BLaER1 treated with 17β-estradiol and CSF1 and Interleukin-3, amounts not matched to agents 10 nM and 100 nM (cell line): Measurements from ENCODE around the gene UBAP1.
"Not testable (repeated sequence)": the region's sequence is repeated elsewhere in the genome, so short reads cannot be mapped to it uniquely, and the experiment has no call there.

ENCODE experiments used
- H3K27ac ChIP-seq, 11 experiments: shearing (Covaris generic); formaldehyde crosslinking; 2 replicates each; pipeline ENCODE4 v1.8.1; 2022
- H3K27me3 ChIP-seq, 11 experiments: shearing (Covaris generic); formaldehyde crosslinking; 2 replicates each; pipeline ENCODE4 v1.8.1; 2022
- H3K36me3 ChIP-seq, 11 experiments: shearing (Covaris generic); formaldehyde crosslinking; 2 replicates each; pipeline ENCODE4 v1.8.1; 2022
- H3K4me1 ChIP-seq, 10 experiments: shearing (Covaris generic); formaldehyde crosslinking; 2 replicates each; pipeline ENCODE4 v1.8.1; 2022
- H3K4me2 ChIP-seq, 11 experiments: shearing (Covaris generic); formaldehyde crosslinking; 2 replicates each; pipeline ENCODE4 v1.8.1; 2022
- H3K4me3 ChIP-seq, 10 experiments: shearing (Covaris generic); formaldehyde crosslinking; 2 replicates each; pipeline ENCODE4 v1.8.1; 2022
- H3K9ac ChIP-seq, 11 experiments: shearing (Covaris generic); formaldehyde crosslinking; 2 replicates each; pipeline ENCODE4 v1.8.1; 2022
- H3K9me3 ChIP-seq, 11 experiments: shearing (Covaris generic); formaldehyde crosslinking; replicated peaks in 1 of 11; 2 replicates each; pipeline ENCODE4 v1.8.1; 2022
- H4K20me1 ChIP-seq, 11 experiments: shearing (Covaris generic); formaldehyde crosslinking; 2 replicates each; pipeline ENCODE4 v1.8.1; 2022
- Cebpa-rat ChIP-seq, 11 experiments: shearing (Covaris generic); IDR thresholded peaks; 2 replicates each; pipeline ENCODE4 v1.8.1; 2022

UBAP1 gene

DNA sequence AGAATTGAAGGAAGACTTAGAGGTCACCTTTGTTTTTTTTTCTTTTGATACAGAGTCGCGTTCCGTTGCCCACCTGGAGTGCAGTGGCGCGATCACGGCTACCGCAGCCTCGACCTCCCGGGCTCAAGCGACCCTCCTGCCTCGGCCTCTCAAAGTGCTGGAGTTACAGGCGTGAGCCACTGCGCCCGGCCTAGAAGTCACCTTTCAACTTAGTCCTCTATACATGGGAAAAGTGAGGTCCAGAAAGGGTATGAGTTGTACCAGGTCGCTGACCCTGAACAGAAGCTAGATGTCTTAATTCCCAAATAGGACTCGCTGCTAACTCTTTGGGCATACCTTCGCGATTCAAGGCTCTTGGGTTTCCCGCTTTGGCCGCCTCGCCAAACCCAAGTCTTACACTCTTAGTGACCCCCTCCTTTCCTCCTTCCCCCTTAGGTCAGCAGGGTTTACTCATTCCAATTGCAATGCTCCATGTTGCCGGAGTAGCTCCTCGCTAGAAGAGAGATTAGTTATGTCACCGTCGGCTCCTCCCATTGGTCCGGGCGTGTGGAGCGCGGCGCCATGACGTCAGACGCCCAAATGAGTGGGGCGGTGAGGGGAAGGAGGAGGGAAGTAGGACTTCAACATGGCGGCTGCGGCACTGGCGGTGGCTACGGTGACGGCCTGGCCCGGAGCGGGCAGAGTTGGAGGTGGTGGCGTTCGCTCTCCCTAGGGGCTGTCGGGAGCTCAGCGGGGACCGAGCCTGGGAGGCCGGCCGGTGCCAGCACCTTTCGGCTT lies at the start of gene UBAP1:
TSS of gene UBAP1 (plus strand) at position 608 of the 777 bp plus-strand sequence. CDS start 41,872 bp downstream, outside the sequence.
- Histone ChIP-seq H3K4me1 (peaks cover 31 to 58% (median 35%) of the 10 kb centered on the region in 10 experiments), H3K27me3 (no peaks in the 10 kb centered on the region), H3K36me3 (peaks cover 0 to 29% (median 24%) of the 10 kb centered on the region in 11 experiments; a peak in 20 of 22 replicates), H4K20me1 (peaks cover 0 to 42% (median 24%) of the 10 kb centered on the region in 11 experiments; a peak in 13 of 22 replicates), H3K9me3 (no peaks in the 10 kb centered on the region), H3K4me3 (peak within 1 kb of the TSS; percentile 70 to 100 (median 87)), H3K4me2 (peak within 1 kb of the TSS; percentile 89 to 99 (median 95)), H3K27ac (peak within 1 kb of the TSS; percentile 76 to 95 (median 88)), H3K9ac (peak within 1 kb of the TSS; percentile 84 to 94 (median 90))
- no peak for TF ChIP-seq Cebpa-rat (IDR thresholded peaks at IDR 0.05)

GRCh38 chr9:34131571-34131970 lies 47.3 kb upstream of the UBAP1 start:
- H3K4me3 ChIP-seq, result no peak overlapping the region
- peaks cover 8 to 36% (median 20%) of the 10 kb centered on the region in 10 experiments for H3K4me1 ChIP-seq
- TF ChIP-seq Cebpa-rat (IDR thresholded peaks at IDR 0.05), result no peak
- no peaks in the 10 kb centered on the region for H4K20me1 ChIP-seq
- no peak overlapping the region for H3K9ac ChIP-seq
- no peaks in the 10 kb centered on the region for H3K36me3 ChIP-seq
- no peak overlapping the region for H3K4me2 ChIP-seq
- no peaks in the 10 kb centered on the region for H3K27me3 ChIP-seq
- no peak overlapping the region for H3K27ac ChIP-seq
- H3K9me3 ChIP-seq, result peaks cover 0 to 21% (median 3%) of the 10 kb centered on the region in 11 experiments; a peak in 11 of 22 replicates

DNA sequence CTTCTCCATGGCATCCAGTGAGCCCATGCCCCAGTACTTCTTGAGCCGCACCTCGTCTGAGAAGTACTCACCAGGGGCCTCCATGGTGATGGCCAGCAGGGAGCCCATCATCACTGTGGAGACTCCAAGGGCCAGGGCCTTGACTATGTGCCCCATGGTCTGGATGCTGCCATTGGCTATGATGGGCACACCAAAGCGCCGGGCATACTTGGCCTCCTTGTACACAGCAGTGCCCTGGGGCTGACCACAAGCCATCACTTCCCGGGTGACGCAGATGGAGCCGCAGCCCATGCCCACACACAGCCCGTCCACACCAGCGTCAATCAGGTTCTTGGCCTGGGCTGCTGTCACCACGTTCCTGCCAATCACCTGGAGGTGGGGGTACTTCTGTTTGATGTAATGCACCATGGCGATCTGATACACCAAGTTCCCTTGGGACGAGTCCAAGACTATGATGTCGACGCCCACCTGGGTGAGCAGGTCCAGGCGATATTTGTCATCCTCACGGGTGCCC lies 45.4 kb upstream of the UBAP1 start:
- no peaks in the 10 kb centered on the region for H3K36me3 ChIP-seq
- no peak overlapping the region for H3K9ac ChIP-seq
- no peak overlapping the region for H3K4me2 ChIP-seq
- no peak overlapping the region for H3K27ac ChIP-seq
- H3K9me3 ChIP-seq, result peaks cover 0 to 19% (median 6%) of the 10 kb centered on the region in 11 experiments; a peak in 11 of 22 replicates
- peaks cover 0 to 20% (median 5%) of the 10 kb centered on the region in 10 experiments; a peak in 9 of 20 replicates for H3K4me1 ChIP-seq
- no peak overlapping the region for H3K4me3 ChIP-seq
- TF ChIP-seq Cebpa-rat (IDR thresholded peaks at IDR 0.05), result no peak
- no peaks in the 10 kb centered on the region for H3K27me3 ChIP-seq
- no peaks in the 10 kb centered on the region for H4K20me1 ChIP-seq

DNA sequence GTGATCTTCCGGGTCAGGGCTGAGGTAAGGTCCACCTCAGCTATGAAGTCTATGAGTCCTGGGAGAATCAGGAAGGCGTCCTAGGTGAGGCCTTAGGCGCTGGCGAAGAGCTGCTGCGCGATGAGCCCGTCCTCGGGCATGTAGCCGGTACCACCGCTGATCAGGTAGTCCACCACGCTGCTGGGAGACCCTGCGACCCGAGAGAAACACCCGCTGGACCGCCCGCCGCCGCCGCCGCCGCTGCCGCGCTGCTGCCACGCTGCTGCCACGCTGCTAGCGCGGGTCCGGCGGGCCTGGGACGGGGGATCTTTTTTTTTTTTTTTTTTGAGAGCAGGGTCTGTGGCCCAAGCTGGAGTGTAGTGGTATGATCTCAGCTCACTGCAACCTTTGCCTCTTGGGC lies 44.3 kb upstream of the UBAP1 start:
- Histone ChIP-seq H3K9ac (no peak overlapping the region), H3K9me3 (peaks cover 0 to 19% (median 6%) of the 10 kb centered on the region in 11 experiments; a peak in 11 of 22 replicates), H4K20me1 (no peaks in the 10 kb centered on the region), H3K4me3 (no peak overlapping the region), H3K36me3 (no peaks in the 10 kb centered on the region), H3K27me3 (no peaks in the 10 kb centered on the region), H3K4me1 (peaks cover 0 to 18% (median 7%) of the 10 kb centered on the region in 10 experiments; a peak in 10 of 20 replicates), H3K4me2 (no peak overlapping the region), H3K27ac (no peak overlapping the region)
- TF ChIP-seq Cebpa-rat (IDR thresholded peaks at IDR 0.05), result no peak

- H4K20me1 ChIP-seq, H3K27me3 ChIP-seq, H3K4me2 ChIP-seq, H3K36me3 ChIP-seq, H3K27ac ChIP-seq, H3K9ac ChIP-seq, H3K4me3 ChIP-seq: not testable (repeated sequence)
- Histone ChIP-seq H3K9me3 (peaks cover 0 to 19% (median 6%) of the 10 kb centered on the region in 11 experiments; a peak in 11 of 22 replicates), H3K4me1 (peaks cover 15 to 41% (median 34%) of the 10 kb centered on the region in 10 experiments)
Measured at GRCh38 chr9:34138644-34139043, 40.2 kb upstream of the UBAP1 start.

- Histone ChIP-seq H3K4me1 (peaks cover 15 to 51% (median 44%) of the 10 kb centered on the region in 10 experiments), H3K4me2 (0 out of 22 replicates have a peak overlapping the region, but pooled peaks of 1 of the 11 experiments have one; percentile 37), H3K27ac (no peak overlapping the region), H4K20me1 (no peaks in the 10 kb centered on the region), H3K36me3 (no peaks in the 10 kb centered on the region), H3K9ac (no peak overlapping the region), H3K4me3 (no peak overlapping the region), H3K27me3 (no peaks in the 10 kb centered on the region), H3K9me3 (peaks cover 0 to 15% (median 6%) of the 10 kb centered on the region in 11 experiments; a peak in 11 of 22 replicates)
- TF ChIP-seq Cebpa-rat (IDR thresholded peaks at IDR 0.05), result no peak
Measured at GRCh38 chr9:34139477-34140146, 39.2 kb upstream of the UBAP1 start.

DNA sequence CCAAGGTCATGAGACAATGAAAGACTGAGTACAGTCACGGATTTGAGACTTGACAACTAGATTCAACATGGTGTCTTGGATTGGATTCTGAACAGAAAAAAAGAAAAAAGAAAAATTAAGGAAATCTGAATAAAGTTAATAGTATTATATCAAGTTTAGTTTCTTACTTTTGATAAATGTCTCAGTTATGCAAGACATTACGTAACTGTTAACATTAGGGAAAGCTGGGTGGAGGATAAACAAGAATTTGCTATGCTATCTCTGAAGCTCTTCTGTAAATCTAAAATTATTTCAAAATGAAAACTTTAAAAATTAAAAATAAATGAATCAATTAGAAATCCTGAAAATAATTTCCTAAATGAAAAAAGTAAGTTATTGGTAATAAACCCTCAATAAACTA lies 38.0 kb upstream of the UBAP1 start:
- no peak overlapping the region for H3K4me3 ChIP-seq
- H3K27ac ChIP-seq, result no peak overlapping the region
- no peaks in the 10 kb centered on the region for H4K20me1 ChIP-seq
- peaks cover 0 to 12% (median 6%) of the 10 kb centered on the region in 11 experiments; a peak in 11 of 22 replicates for H3K9me3 ChIP-seq
- H3K4me1 ChIP-seq, result peaks cover 20 to 61% (median 52%) of the 10 kb centered on the region in 10 experiments
- no peak overlapping the region for H3K9ac ChIP-seq
- no peaks in the 10 kb centered on the region for H3K36me3 ChIP-seq
- TF ChIP-seq Cebpa-rat (IDR thresholded peaks at IDR 0.05), result no peak
- no peaks in the 10 kb centered on the region for H3K27me3 ChIP-seq
- peak overlapping the region in 4 of 11 experiments; percentile 1 to 24 (median 20); a peak in 3 of 22 replicates for H3K4me2 ChIP-seq

DNA sequence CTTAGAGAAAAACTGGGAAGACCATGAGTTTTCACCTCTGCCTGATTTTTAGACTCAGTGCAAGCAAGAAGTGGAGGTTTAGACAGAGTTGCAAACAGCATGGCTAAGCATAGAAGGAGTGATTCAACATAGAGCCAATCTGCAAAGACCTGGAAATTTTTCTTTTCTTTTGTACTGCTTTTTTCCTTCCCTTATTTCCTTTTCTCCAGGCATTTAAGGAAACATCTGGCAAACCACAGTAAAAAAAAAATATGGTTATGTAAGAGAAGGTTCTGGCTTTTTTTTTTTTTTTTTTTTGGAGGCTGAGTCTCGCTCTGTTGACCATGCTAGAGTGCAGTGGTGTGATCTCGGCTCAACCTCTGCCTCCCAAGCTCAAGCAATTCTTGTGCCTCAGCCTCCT lies 35.7 kb upstream of the UBAP1 start:
- Histone ChIP-seq H3K27ac (peak overlapping the region in 10 of 11 experiments; percentile 26 to 73 (median 52); a peak in 19 of 22 replicates), H3K4me3 (peak overlapping the region in 1 of 10 experiments; percentile 1; a peak in 1 of 20 replicates), H3K9me3 (no peaks in the 10 kb centered on the region), H3K4me1 (peaks cover 20 to 70% (median 56%) of the 10 kb centered on the region in 10 experiments), H3K4me2 (peak overlapping the region; percentile 14 to 82 (median 64)), H3K9ac (peak overlapping the region in 8 of 11 experiments; percentile 11 to 47 (median 19); a peak in 10 of 22 replicates), H3K27me3 (no peaks in the 10 kb centered on the region), H3K36me3 (no peaks in the 10 kb centered on the region), H4K20me1 (no peaks in the 10 kb centered on the region)
- TF ChIP-seq Cebpa-rat (IDR thresholded peaks at IDR 0.05), result no peak

DNA sequence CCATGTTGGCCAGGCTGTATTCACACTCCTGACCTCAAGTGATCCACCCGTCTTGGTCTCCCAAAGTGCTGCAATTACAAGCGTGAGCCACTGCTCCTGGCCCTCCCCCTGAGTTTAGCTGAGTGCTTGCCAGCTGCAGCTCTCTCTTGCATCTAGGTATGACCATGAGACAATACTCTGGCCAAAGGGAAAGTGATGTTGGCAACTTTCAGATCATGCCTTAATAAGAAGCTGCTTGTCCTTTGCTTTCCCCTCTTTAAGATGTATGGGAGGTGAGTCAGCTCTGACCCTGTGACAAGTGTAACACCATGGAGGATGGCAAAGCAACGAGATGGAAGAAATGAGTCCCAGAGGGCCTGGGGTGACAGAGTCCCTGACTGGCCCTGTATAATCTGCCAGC lies 33.7 kb upstream of the UBAP1 start:
- H4K20me1 ChIP-seq, result no peaks in the 10 kb centered on the region
- TF ChIP-seq Cebpa-rat (IDR thresholded peaks at IDR 0.05), result no peak
- H3K9ac ChIP-seq, result no peak overlapping the region
- H3K27me3 ChIP-seq, result no peaks in the 10 kb centered on the region
- peak overlapping the region in 7 of 11 experiments; percentile 21 to 78 (median 55); a peak in 13 of 22 replicates for H3K4me2 ChIP-seq
- peaks cover 27 to 63% (median 56%) of the 10 kb centered on the region in 10 experiments for H3K4me1 ChIP-seq
- H3K4me3 ChIP-seq, result no peak overlapping the region
- H3K9me3 ChIP-seq, result no peaks in the 10 kb centered on the region
- H3K36me3 ChIP-seq, result no peaks in the 10 kb centered on the region
- H3K27ac ChIP-seq, result no peak overlapping the region
